OCI-LY1 (cell line): ENCODE measurements around the gene SEL1L3.

Experiments
- H2AFZ ChIP-seq: fragments of 200-600 bp; sonication (generic), shearing (Covaris generic); 2 replicates; pipeline ENCODE4 v1.6.0; 2014; ENCODE audit warnings: antibody characterized with exemption, mild to moderate bottlenecking, low read length
- H3F3A ChIP-seq: fragments of 200-600 bp; sonication (generic), shearing (Covaris generic); 2 replicates; pipeline ENCODE4 v1.6.0; 2014; ENCODE audit warnings: mild to moderate bottlenecking, antibody characterized with exemption, low read length, moderate library complexity; ENCODE audit not compliant: insufficient read depth
- H3K27ac ChIP-seq: fragments of 200-600 bp; sonication (generic); 2 replicates; pipeline ENCODE4 v1.5.1; 2014; ENCODE audit warnings: low read length, mixed run types, mild to moderate bottlenecking, low read depth; ENCODE audit not compliant: poor library complexity, severe bottlenecking
- H3K27me3 ChIP-seq: fragments of 200-600 bp; sonication (generic); 2 replicates; pipeline ENCODE4 v1.6.0; 2014; ENCODE audit warnings: antibody characterized with exemption, mild to moderate bottlenecking, low read length, moderate library complexity; ENCODE audit not compliant: insufficient read depth
- H3K36me3 ChIP-seq: fragments of 200-600 bp; sonication (generic); 2 replicates; pipeline ENCODE4 v1.6.1; 2014; ENCODE audit warnings: mild to moderate bottlenecking, antibody characterized with exemption, low read length, moderate library complexity, mixed read lengths; ENCODE audit not compliant: insufficient read depth
- H3K4me1 ChIP-seq: fragments of 200-600 bp; sonication (generic); 2 replicates; pipeline ENCODE4 v1.5.1; 2014; ENCODE audit warnings: mild to moderate bottlenecking, low read length, moderate library complexity; ENCODE audit not compliant: insufficient read depth, severe bottlenecking
- H3K4me2 ChIP-seq: fragments of 200-600 bp; sonication (generic), shearing (Covaris generic); 2 replicates; pipeline ENCODE4 v1.6.1; 2014; ENCODE audit warnings: low read length
- H3K4me3 ChIP-seq: fragments of 200-600 bp; sonication (generic); 2 replicates; pipeline ENCODE4 v1.5.1; 2014; ENCODE audit warnings: low read length, low read depth, mild to moderate bottlenecking, mixed read lengths; ENCODE audit not compliant: poor library complexity, severe bottlenecking
- H3K79me2 ChIP-seq: fragments of 200-600 bp; shearing (Covaris generic); 2 replicates; pipeline ENCODE4 v1.6.1; 2016; ENCODE audit warnings: mixed run types, low read length, mixed read lengths; ENCODE audit not compliant: insufficient read depth
- H3K9ac ChIP-seq: fragments of 200-600 bp; sonication (generic), shearing (Covaris generic); 2 replicates; pipeline ENCODE4 v1.6.1; 2014; ENCODE audit warnings: mild to moderate bottlenecking, low read length, mixed read lengths
- H3K9me2 ChIP-seq: fragments of 200-600 bp; sonication (generic), shearing (Covaris generic); 2 replicates; pipeline ENCODE4 v1.6.1; 2014; ENCODE audit warnings: low read depth, mild to moderate bottlenecking, low read length, mixed read lengths
- H3K9me3 ChIP-seq: fragments of 200-600 bp; shearing (Covaris generic); 2 replicates; pipeline ENCODE4 v1.6.1; 2014; ENCODE audit warnings: low read length, mixed read lengths
- H4K20me1 ChIP-seq: fragments of 200-600 bp; sonication (generic), shearing (Covaris generic); 2 replicates; pipeline ENCODE4 v1.6.0; 2016; ENCODE audit warnings: mild to moderate bottlenecking, low read length; ENCODE audit not compliant: insufficient read depth
- EZH2 ChIP-seq: fragments of 200-600 bp; sonication (generic), shearing (Covaris generic); IDR thresholded peaks from 2 replicates; pipeline ENCODE4 v1.8.0; 2017; ENCODE audit warnings: borderline replicate concordance, mixed run types, mild to moderate bottlenecking, antibody characterized with exemption, low read length, moderate library complexity, mixed read lengths
- TF ChIP-seq, protein P1 (sequence below): fragments of 200-600 bp; sonication (generic), shearing (Covaris generic); IDR thresholded peaks from 2 replicates; pipeline ENCODE4 v1.5.1; 2017; ENCODE audit warnings: mild to moderate bottlenecking, antibody characterized with exemption, low read length, moderate library complexity, mixed read lengths

The SEL1L3 gene

DNA sequence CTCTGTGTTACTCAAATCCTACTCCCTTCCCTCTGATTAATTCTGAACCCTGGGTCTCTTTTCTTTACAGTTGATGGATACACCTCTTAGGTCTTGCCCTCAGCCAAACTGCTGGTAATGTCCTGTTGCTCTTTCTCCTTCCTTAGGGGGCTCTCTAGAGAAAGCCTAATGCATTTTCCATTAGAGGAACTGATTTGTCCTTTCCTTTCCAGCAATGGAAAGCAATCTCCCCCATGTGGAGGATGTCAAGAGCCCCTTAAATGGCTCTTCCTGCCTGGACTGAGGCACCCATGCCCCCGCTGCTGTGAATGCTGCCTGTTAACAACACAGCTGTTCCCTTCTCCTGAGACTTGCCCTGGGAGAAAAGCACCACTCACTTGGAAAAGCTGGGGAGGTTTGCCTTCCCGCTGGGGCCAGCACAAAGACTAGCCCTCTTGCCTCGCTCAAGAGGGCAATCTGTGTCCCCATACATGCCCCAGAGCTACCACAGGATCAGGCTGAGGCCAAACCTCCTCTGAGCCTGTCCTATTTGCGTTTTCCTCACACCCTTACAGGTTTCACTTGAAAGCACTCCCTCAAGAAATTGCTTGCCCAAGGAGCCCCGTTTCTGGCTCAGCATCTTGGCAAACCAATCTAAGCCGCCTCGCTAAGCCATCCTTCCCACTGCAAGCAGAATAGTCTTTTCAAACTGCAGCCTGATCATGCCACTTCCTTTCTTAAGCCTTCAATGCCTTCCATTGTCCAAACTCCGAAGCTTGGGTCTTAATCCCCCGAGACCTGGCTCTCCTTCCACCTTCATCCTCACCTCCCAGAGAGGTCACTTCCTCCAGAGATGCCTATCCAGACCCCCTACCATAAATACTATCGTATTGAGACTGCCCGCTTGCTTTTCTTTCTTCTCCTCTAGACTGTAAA lies 28.0 kb upstream of the SEL1L3 start:
- Histone ChIP-seq H2AFZ (no peak overlapping the region), H3K36me3 (no peaks in the 10 kb centered on the region), H4K20me1 (no peaks in the 10 kb centered on the region), H3K27me3 (no peaks in the 10 kb centered on the region), H3K9me3 (no peaks in the 10 kb centered on the region), H3K79me2 (no peaks in the 10 kb centered on the region), H3K4me2 (no peak overlapping the region), H3F3A (no peaks in the 10 kb centered on the region), H3K27ac (no peak overlapping the region), H3K9ac (no peak overlapping the region), H3K4me1 (peaks cover 8% of the 10 kb centered on the region), H3K4me3 (no peak overlapping the region), H3K9me2 (no peaks in the 10 kb centered on the region)
- TF ChIP-seq EZH2, result no peak
- TF ChIP-seq, protein P1, sequence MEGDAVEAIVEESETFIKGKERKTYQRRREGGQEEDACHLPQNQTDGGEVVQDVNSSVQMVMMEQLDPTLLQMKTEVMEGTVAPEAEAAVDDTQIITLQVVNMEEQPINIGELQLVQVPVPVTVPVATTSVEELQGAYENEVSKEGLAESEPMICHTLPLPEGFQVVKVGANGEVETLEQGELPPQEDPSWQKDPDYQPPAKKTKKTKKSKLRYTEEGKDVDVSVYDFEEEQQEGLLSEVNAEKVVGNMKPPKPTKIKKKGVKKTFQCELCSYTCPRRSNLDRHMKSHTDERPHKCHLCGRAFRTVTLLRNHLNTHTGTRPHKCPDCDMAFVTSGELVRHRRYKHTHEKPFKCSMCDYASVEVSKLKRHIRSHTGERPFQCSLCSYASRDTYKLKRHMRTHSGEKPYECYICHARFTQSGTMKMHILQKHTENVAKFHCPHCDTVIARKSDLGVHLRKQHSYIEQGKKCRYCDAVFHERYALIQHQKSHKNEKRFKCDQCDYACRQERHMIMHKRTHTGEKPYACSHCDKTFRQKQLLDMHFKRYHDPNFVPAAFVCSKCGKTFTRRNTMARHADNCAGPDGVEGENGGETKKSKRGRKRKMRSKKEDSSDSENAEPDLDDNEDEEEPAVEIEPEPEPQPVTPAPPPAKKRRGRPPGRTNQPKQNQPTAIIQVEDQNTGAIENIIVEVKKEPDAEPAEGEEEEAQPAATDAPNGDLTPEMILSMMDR, result no peak

DNA sequence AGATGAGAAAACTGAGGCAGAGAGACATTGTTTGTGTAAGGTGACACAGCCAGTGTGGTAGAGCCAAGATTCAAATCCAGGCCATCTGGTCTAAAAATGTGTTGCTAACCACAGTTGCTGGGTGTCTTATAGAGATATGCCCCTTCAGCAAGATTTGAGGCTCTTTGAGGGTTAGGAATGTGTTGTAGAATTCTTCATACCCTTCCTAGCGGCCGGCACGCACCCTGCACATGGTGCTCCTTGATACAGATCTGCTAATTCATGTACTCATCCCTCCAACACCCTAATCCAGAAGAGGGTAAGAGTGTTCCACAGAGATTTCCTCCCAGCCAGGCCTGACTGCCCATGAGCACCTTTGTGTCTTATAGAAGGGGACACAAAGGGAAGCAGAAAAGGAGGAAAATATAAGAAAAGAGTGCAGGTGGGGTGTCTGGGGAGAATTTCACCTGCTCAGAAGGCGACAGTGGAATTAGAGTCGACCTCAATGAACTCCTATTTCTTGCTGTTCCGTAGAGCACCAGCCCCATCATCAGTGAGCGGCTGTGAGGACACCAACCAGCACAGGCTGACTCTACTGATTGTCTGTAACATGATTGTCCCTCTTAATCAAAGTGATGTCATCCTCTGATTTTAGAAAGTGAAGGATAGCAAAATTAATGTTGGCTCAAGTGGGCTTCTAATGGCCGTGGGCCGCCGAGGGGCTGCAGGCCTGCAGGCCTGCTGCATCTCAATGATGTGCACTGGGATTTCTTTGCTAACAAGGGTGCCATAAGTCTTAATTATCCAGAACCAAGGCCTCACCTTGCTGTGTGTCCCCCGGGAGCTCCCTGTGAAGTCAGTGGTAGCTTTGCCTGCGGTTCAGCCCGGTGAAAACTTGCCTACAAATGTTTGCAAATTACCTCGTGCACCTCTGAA lies 27.1 kb upstream of the SEL1L3 start:
- Histone ChIP-seq H3K9me3 (no peaks in the 10 kb centered on the region), H3K9me2 (no peaks in the 10 kb centered on the region), H4K20me1 (no peaks in the 10 kb centered on the region), H3F3A (no peaks in the 10 kb centered on the region), H3K27me3 (no peaks in the 10 kb centered on the region), H3K4me2 (no peak overlapping the region), H2AFZ (no peak overlapping the region), H3K4me1 (peaks cover 11% of the 10 kb centered on the region), H3K36me3 (no peaks in the 10 kb centered on the region), H3K4me3 (no peak overlapping the region), H3K27ac (no peak overlapping the region), H3K9ac (no peak overlapping the region), H3K79me2 (no peaks in the 10 kb centered on the region)
- TF ChIP-seq EZH2, result no peak
- TF ChIP-seq, protein P1, result no peak

DNA sequence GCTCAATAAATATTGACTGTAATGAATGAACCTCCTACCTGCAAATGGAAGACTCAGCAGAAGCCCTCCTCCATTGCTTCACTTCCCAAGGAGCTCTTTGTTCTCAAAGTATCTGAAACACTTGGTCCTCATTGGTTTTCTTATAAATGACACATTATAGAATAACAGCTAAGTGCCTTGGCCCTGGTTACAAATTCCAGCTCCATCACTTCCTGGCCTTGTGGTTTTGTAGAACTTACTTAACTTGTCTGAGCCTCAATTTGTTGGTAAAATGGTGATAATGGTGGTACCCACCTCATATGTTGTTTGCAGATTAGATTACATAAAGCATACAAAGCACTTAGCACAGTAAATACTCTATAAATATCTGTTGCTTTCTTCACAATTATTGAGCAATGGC lies 26.0 kb upstream of the SEL1L3 start:
- Histone ChIP-seq H3K9me2 (no peaks in the 10 kb centered on the region), H3K36me3 (no peaks in the 10 kb centered on the region), H3K9ac (no peak overlapping the region), H3K27ac (no peak overlapping the region), H2AFZ (no peak overlapping the region), H3K27me3 (no peaks in the 10 kb centered on the region), H3K4me1 (peaks cover 21% of the 10 kb centered on the region), H4K20me1 (no peaks in the 10 kb centered on the region), H3K4me2 (no peak overlapping the region), H3K79me2 (no peaks in the 10 kb centered on the region), H3K4me3 (no peak overlapping the region), H3F3A (no peaks in the 10 kb centered on the region), H3K9me3 (no peaks in the 10 kb centered on the region)
- TF ChIP-seq, protein P1, result no peak
- TF ChIP-seq EZH2, result no peak
